Thoracic aorta (tissue), 2 donors: Measurements from ENCODE around the gene POU3F4. TPM values are rescaled to one million over a fixed set of nuclear protein-coding genes. Genes with fewer than 3 reads are reported as not detected.

Experiments used
- ATAC-seq: fragments of 150-250 bp; one replicate; pipeline ENCODE4 v1.8.0; 2017; ENCODE audit warnings: low read depth; ENCODE audit not compliant: insufficient number of reproducible peaks, low FRiP score
- DNase-seq: peaks from one replicate; pipeline ENCODE4 v3.0.0-alpha.2; 2020; ENCODE audit warnings: low spot score
- H3K27ac ChIP-seq, 2 donors: fragments of 200-600 bp; sonication (generic); 1 replicate in 1 of 2; 2 replicates in 1 of 2; pipeline ENCODE4 v1.5.1; 2016; ENCODE audit warnings: mild to moderate bottlenecking in 2 of 2, moderate library complexity in 2 of 2
- H3K27me3 ChIP-seq: fragments of 200-600 bp; sonication (generic); replicated peaks from 2 replicates; pipeline ENCODE4 v1.6.0; 2016; ENCODE audit warnings: mild to moderate bottlenecking; ENCODE audit not compliant: insufficient read depth
- H3K36me3 ChIP-seq: fragments of 200-600 bp; sonication (generic); one replicate; pipeline ENCODE4 v1.5.1; 2016
- H3K4me1 ChIP-seq, 2 donors: fragments of 200-600 bp; sonication (generic); 1 replicate in 1 of 2; 2 replicates in 1 of 2; pipeline versions ENCODE4 v1.5.1 to v1.6.0; 2016; ENCODE audit warnings: low read depth in 2 of 2, mild to moderate bottlenecking in 1 of 2; ENCODE audit not compliant: control insufficient read depth in 1 of 2
- H3K4me3 ChIP-seq: fragments of 200-600 bp; sonication (generic); 2 replicates; pipeline ENCODE4 v1.5.1; 2016; ENCODE audit warnings: mild to moderate bottlenecking
- H3K9me3 ChIP-seq: fragments of 200-600 bp; sonication (generic); 2 replicates; pipeline ENCODE4 v1.5.1; 2016
- total RNA-seq, 2 donors: library from RNA; depleted of rRNA; stranded (reverse); fragments of >200 nt; gene quantifications; one replicate each; pipeline versions ENCODE4 v1.1.0 to v1.2.3, GENCODE V29; 2016
- TF ChIP-seq, protein P1 (sequence below): fragments of 200-600 bp; sonication (generic); IDR thresholded peaks from one replicate; pipeline ENCODE4 v1.5.1; 2019; ENCODE audit warnings: antibody characterized with exemption

Gene POU3F4
- total RNA-seq, 2 donors from 2014 or later = not detected

DNA sequence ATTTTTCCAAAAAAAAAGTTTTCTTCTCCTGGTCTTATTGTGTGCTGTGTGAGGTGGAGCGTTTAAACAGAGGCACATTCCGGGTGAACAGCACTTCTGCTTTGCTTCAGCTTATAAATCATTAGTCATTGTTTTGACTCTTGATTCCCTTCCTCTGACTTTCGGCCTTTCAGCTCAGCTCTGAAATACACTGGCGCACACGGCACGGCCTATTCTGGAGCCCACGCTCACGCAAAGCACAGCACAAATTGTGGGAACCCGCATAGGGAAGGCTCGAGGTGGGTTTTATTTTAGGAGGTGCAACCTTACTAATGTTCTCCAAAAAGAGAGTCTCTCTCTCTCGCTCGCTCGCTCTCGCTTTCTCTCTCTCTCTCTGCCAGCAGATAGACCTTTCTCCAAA lies 4.0 kb downstream of the POU3F4 start:
- TF ChIP-seq, protein P1, sequence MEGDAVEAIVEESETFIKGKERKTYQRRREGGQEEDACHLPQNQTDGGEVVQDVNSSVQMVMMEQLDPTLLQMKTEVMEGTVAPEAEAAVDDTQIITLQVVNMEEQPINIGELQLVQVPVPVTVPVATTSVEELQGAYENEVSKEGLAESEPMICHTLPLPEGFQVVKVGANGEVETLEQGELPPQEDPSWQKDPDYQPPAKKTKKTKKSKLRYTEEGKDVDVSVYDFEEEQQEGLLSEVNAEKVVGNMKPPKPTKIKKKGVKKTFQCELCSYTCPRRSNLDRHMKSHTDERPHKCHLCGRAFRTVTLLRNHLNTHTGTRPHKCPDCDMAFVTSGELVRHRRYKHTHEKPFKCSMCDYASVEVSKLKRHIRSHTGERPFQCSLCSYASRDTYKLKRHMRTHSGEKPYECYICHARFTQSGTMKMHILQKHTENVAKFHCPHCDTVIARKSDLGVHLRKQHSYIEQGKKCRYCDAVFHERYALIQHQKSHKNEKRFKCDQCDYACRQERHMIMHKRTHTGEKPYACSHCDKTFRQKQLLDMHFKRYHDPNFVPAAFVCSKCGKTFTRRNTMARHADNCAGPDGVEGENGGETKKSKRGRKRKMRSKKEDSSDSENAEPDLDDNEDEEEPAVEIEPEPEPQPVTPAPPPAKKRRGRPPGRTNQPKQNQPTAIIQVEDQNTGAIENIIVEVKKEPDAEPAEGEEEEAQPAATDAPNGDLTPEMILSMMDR = no peak
- Histone ChIP-seq H3K27ac (no peak overlapping the region), H3K9me3 (no peaks in the 10 kb centered on the region), H3K4me3 (no peak overlapping the region), H3K27me3 (no peaks in the 10 kb centered on the region), H3K4me1 (peaks cover 0 to 9% of the 10 kb centered on the region in 2 donors), H3K36me3 (no peaks in the 10 kb centered on the region)
- DNase-seq (no peak), ATAC-seq (no peak)

GRCh38 chrX:83516597-83516996 lies 8.5 kb downstream of the POU3F4 start:
- TF ChIP-seq, protein P1 = no peak
- Histone ChIP-seq H3K36me3 (no peaks in the 10 kb centered on the region), H3K9me3 (no peaks in the 10 kb centered on the region), H3K4me3 (no peak overlapping the region), H3K4me1 (no peaks in the 10 kb centered on the region), H3K27ac (no peak overlapping the region), H3K27me3 (no peaks in the 10 kb centered on the region)
- no peak for ATAC-seq
- no peak for DNase-seq

DNA sequence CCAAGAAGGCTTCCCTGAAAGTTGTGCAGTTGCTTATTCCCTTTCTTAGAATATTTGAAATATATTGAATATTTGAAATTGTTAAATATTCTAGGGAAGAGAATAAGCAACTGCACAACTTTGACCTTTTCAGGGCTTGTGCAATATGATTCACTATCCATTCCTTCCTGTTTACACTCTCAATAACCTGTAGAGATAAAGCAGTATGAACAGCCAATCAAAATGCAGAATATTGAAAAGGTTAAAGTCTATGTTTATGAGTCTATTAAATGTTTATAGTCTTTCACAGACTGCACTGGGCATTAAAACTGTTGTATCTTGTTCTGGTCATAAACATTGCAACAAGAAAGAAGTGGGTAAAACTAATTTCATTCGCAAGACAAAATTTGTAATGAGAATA lies 13.8 kb downstream of the POU3F4 start:
- H3K27ac ChIP-seq = no peak overlapping the region
- TF ChIP-seq, protein P1 = no peak
- no peaks in the 10 kb centered on the region for H3K36me3 ChIP-seq
- ATAC-seq (no peak), DNase-seq (no peak)
- no peaks in the 10 kb centered on the region for H3K4me1 ChIP-seq
- H3K9me3 ChIP-seq = no peaks in the 10 kb centered on the region
- H3K4me3 ChIP-seq = no peak overlapping the region
- no peaks in the 10 kb centered on the region for H3K27me3 ChIP-seq

DNA sequence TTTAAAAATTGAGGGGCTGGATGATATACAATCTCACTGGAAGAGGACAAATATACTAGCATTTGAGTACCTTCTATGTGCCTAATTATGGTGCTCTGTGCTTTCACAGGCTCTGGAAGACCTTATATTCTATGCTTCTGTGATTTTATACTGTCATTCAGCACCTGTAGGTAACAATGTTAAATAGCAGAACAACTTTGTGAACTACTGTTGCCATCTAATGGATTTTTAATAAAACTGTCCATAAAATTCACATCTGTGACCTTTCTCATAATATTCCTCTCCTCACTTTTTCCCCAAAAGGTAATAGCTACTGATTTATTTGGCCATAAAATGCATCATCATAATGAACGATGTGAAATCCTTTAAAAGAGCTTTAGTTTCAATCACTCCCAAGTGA lies 21.9 kb downstream of the POU3F4 start:
- no peak overlapping the region for H3K4me3 ChIP-seq
- H3K36me3 ChIP-seq = no peaks in the 10 kb centered on the region
- TF ChIP-seq, protein P1 = no peak
- ATAC-seq (no peak), DNase-seq (no peak)
- H3K9me3 ChIP-seq = no peaks in the 10 kb centered on the region
- H3K27me3 ChIP-seq = no peaks in the 10 kb centered on the region
- no peaks in the 10 kb centered on the region for H3K4me1 ChIP-seq
- H3K27ac ChIP-seq = no peak overlapping the region

GRCh38 chrX:83535417-83536196 lies 27.5 kb downstream of the POU3F4 start:
- Histone ChIP-seq H3K36me3 (no peaks in the 10 kb centered on the region), H3K4me1 (no peaks in the 10 kb centered on the region), H3K9me3 (no peaks in the 10 kb centered on the region), H3K27ac (no peak overlapping the region), H3K27me3 (no peaks in the 10 kb centered on the region), H3K4me3 (no peak overlapping the region)
- no peak for ATAC-seq
- DNase-seq = no peak
- TF ChIP-seq, protein P1 = no peak
